HCT116 (cell line): ENCODE data around the gene GFRA3. TPM values are rescaled to one million over a fixed set of nuclear protein-coding genes. Genes with fewer than 3 reads are reported as not detected.

Experiments used
- ATAC-seq: fragments of 200-7000 bp; cut with Tn5 transposase; 2 replicates; pipeline ENCODE4 v1.9.1; 2020; ENCODE audit warnings: mild to moderate bottlenecking, moderate library complexity
- BruUV-seq: library from RNA; stranded (reverse); fragments of 400-500 nt; replicated peaks from 2 replicates; lab custom pipeline; 2021; lab: Mats Ljungman, UMichigan
- CTCF ChIA-PET: fragments of 300-600 bp; sonication (Branson Sonifier 250); formaldehyde crosslinking; loops from one replicate; lab custom pipeline; 2021; ENCODE audit warnings: antibody characterized with exemption; lab: Charles Lee
- POLR2A ChIA-PET: fragments of 300-600, 350-600 bp; sonication (Branson Sonifier 250); formaldehyde crosslinking; loops from one replicate; lab custom pipeline; 2021; ENCODE audit warnings: antibody characterized with exemption; lab: Charles Lee
- RAD21 ChIA-PET, 2 experiments: fragments of 300-600 bp; sonication (Branson Sonifier 250); formaldehyde crosslinking; loops; one replicate each; lab custom pipeline; 2023; ENCODE audit warnings: low total read pairs in 2 of 2; ENCODE audit not compliant: uncharacterized antibody in 2 of 2, unreplicated experiment in 2 of 2, low non-redundant PET in 1 of 2; lab: Charles Lee
- DNase-seq: peaks from one replicate; pipeline ENCODE4 v3.0.0-alpha.2; 2010; ENCODE audit warnings: low read depth, low spot score
- H2AFZ ChIP-seq: fragments of 200-600 bp; shearing (Covaris generic), sonication (generic); 2 replicates; pipeline ENCODE4 v1.6.1; 2017; ENCODE audit warnings: low read depth, mixed run types, mixed read lengths, antibody characterized with exemption, low read length; ENCODE audit not compliant: poor library complexity, severe bottlenecking
- H3K27ac ChIP-seq: 2 replicates; pipeline ENCODE4 v1.5.1; 2012; ENCODE audit warnings: low read depth, low read length
- H3K27me3 ChIP-seq: fragments of 200-600 bp; sonication (generic); 2 replicates; pipeline ENCODE4 v1.6.1; 2016; ENCODE audit warnings: mixed run types, low read length, mixed read lengths; ENCODE audit not compliant: insufficient read depth
- H3K36me3 ChIP-seq, 2 experiments: fragments of 200-500 bp in 1 of 2; fragments of 200-600 bp in 1 of 2; sonication (Bioruptor generic) in 1 of 2; sonication (generic) in 1 of 2; 2 replicates each; pipeline versions ENCODE4 v1.5.1 to v1.6.1; 2014 to 2016; ENCODE audit warnings: low read length in 2 of 2, inconsistent platforms in 1 of 2, mixed read lengths in 1 of 2, mixed run types in 1 of 2; ENCODE audit not compliant: insufficient read depth in 2 of 2, control insufficient read depth in 1 of 2
- H3K4me1 ChIP-seq, 2 experiments: fragments of 200-600 bp in 1 of 2; sonication (generic) in 1 of 2; 2 replicates each; pipeline versions ENCODE4 v1.5.1 to v1.6.1; 2012 to 2017; ENCODE audit warnings: low read length in 2 of 2, inconsistent platforms in 1 of 2, mild to moderate bottlenecking in 1 of 2, mixed read lengths in 1 of 2, mixed run types in 1 of 2, moderate library complexity in 1 of 2; ENCODE audit not compliant: insufficient read depth in 2 of 2, control insufficient read depth in 1 of 2
- H3K4me2 ChIP-seq: fragments of 200-600 bp; sonication (generic); 2 replicates; pipeline ENCODE4 v1.6.1; 2017; ENCODE audit warnings: mixed run types, low read length, mixed read lengths
- H3K4me3 ChIP-seq, 2 experiments: fragments of 200-600 bp in 1 of 2; sonication (generic) in 1 of 2; replicated peaks in 1 of 2; 2 replicates each; pipeline ENCODE4 v1.5.1; 2011 to 2016; ENCODE audit warnings: low read length in 2 of 2, control low read depth in 1 of 2, low read depth in 1 of 2, mild to moderate bottlenecking in 1 of 2, mixed read lengths in 1 of 2, mixed run types in 1 of 2
- H3K79me2 ChIP-seq: fragments of 200-600 bp; sonication (generic); 2 replicates; pipeline ENCODE4 v1.6.1; 2017; ENCODE audit warnings: mild to moderate bottlenecking, mixed run types, low read length, moderate library complexity, mixed read lengths; ENCODE audit not compliant: insufficient read depth
- H3K9ac ChIP-seq: fragments of 200-600 bp; sonication (generic); 2 replicates; pipeline ENCODE4 v1.6.1; 2016; ENCODE audit warnings: low read length, mixed read lengths
- H3K9me2 ChIP-seq: fragments of 200-600 bp; sonication (generic), shearing (Covaris generic); 2 replicates; pipeline ENCODE4 v1.6.1; 2017; ENCODE audit warnings: mixed run types, mild to moderate bottlenecking, moderate library complexity; ENCODE audit not compliant: insufficient read depth
- H3K9me3 ChIP-seq, 2 experiments: fragments of 200-500 bp in 1 of 2; fragments of 200-600 bp in 1 of 2; sonication (Bioruptor generic) in 1 of 2; sonication (generic) in 1 of 2; 2 replicates each; pipeline ENCODE4 v1.6.1; 2014 to 2017; ENCODE audit warnings: low read length in 2 of 2, mixed read lengths in 2 of 2, inconsistent platforms in 1 of 2, low read depth in 1 of 2, mild to moderate bottlenecking in 1 of 2, mixed run types in 1 of 2, moderate library complexity in 1 of 2; ENCODE audit not compliant: control insufficient read depth in 1 of 2, insufficient read depth in 1 of 2
- H4K20me1 ChIP-seq: fragments of 200-600 bp; sonication (generic), shearing (Covaris generic); 2 replicates; pipeline ENCODE4 v1.6.1; 2017; ENCODE audit warnings: mixed run types, mild to moderate bottlenecking, moderate library complexity; ENCODE audit not compliant: insufficient read depth
- ATF3 ChIP-seq: IDR thresholded peaks from 2 replicates; pipeline ENCODE4 v1.6.1; 2012
- CBX3 ChIP-seq: IDR thresholded peaks from 2 replicates; pipeline ENCODE4 v1.6.1; 2012; ENCODE audit warnings: low read depth
- CEBPB ChIP-seq: IDR thresholded peaks from 2 replicates; pipeline ENCODE4 v1.6.1; 2012; ENCODE audit warnings: low read depth
- EGR1 ChIP-seq: IDR thresholded peaks from 2 replicates; pipeline ENCODE4 v1.6.1; 2012; ENCODE audit warnings: low read depth
- ELF1 ChIP-seq: IDR thresholded peaks from 2 replicates; pipeline ENCODE4 v1.6.1; 2012; ENCODE audit warnings: low read depth, borderline replicate concordance
- EZH2 ChIP-seq: fragments of 200-600 bp; sonication (generic); IDR thresholded peaks from 2 replicates; pipeline ENCODE4 v1.6.1; 2017; ENCODE audit warnings: antibody characterized with exemption, mixed run types
- EZH2phosphoT487 ChIP-seq: fragments of 200-600 bp; IDR thresholded peaks from 2 replicates; pipeline ENCODE4 v1.6.1; 2018; ENCODE audit warnings: antibody characterized with exemption, borderline replicate concordance
- FOSL1 ChIP-seq: IDR thresholded peaks from 2 replicates; pipeline ENCODE4 v1.6.1; 2012; ENCODE audit warnings: low read depth
- JUND ChIP-seq: IDR thresholded peaks from 2 replicates; pipeline ENCODE4 v1.6.1; 2012
- MAX ChIP-seq: IDR thresholded peaks from 2 replicates; pipeline ENCODE4 v1.6.1; 2012
- RAD21 ChIP-seq: IDR thresholded peaks from 2 replicates; pipeline ENCODE4 v1.6.1; 2012; ENCODE audit warnings: low read depth, mild to moderate bottlenecking
- REST ChIP-seq: IDR thresholded peaks from 2 replicates; pipeline ENCODE4 v1.6.1; 2012; ENCODE audit warnings: low read depth
- SIN3A ChIP-seq: IDR thresholded peaks from 2 replicates; pipeline ENCODE4 v1.6.1; 2012; ENCODE audit warnings: low read depth
- SRF ChIP-seq: IDR thresholded peaks from 2 replicates; pipeline ENCODE4 v1.6.1; 2012; ENCODE audit warnings: low read depth
- TCF7L2 ChIP-seq: IDR thresholded peaks from 2 replicates; pipeline ENCODE4 v1.7.0; 2011; ENCODE audit warnings: borderline replicate concordance, inconsistent platforms; ENCODE audit not compliant: insufficient read depth, insufficient read length; ENCODE audit errors: extremely low read depth
- YY1 ChIP-seq: IDR thresholded peaks from 2 replicates; pipeline ENCODE4 v1.6.1; 2011; ENCODE audit warnings: low read length, low read depth, moderate library complexity, mild to moderate bottlenecking; ENCODE audit not compliant: insufficient replicate concordance; ENCODE audit errors: extremely low read depth
- ZNF274 ChIP-seq: fragments of 200-500 bp; sonication (Bioruptor generic); IDR thresholded peaks from 2 replicates; pipeline ENCODE4 v1.6.1; 2014; ENCODE audit warnings: mild to moderate bottlenecking, low read depth, low read length, inconsistent platforms
- intact Hi-C: fragments of 100-400 bp; cut with micrococcal nuclease; formaldehyde crosslinking; loops from 2 replicates; pipeline ENCODE4 v1.10.0; 2022
- total RNA-seq: library from RNA; stranded (reverse); gene quantifications from one replicate; pipeline ENCODE4 v1.2.1, GENCODE V29; 2021; ENCODE audit not compliant: unreplicated experiment
- TF ChIP-seq, protein P1 (sequence below), 3 experiments: fragments of 200-600 bp in 1 of 3; sonication (generic) in 1 of 3; IDR thresholded peaks in 2 of 3; conservative IDR thresholded peaks in 1 of 3; 2 replicates each; pipeline ENCODE4 v1.5.1; 2012 to 2017; ENCODE audit warnings: low read depth in 2 of 3, low read length in 2 of 3, antibody characterized with exemption in 1 of 3, borderline replicate concordance in 1 of 3, control low read depth in 1 of 3, mild to moderate bottlenecking in 1 of 3, mixed read lengths in 1 of 3, mixed run types in 1 of 3, moderate library complexity in 1 of 3; ENCODE audit not compliant: insufficient read depth in 1 of 3

GFRA3 gene
- total RNA-seq, 1 experiment from 2014 or later: not detected

DNA sequence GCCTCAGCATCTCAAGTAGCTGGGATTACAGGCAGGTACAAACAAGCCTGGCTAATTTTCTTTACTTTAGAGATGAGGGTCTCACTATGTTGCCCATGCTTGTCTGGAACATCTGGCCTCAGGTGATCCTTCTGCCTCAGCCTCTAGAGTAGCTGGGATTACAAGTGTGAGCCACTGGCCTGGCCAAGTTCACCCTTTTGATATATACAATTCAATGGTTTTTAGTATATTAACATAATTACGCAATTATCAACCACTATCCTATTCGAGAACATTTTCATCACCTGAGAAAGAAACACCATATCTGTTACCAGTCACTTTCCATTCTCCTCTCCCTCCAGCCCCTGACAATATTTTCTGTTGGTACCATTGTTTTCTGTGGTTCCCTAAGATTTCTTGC is 57.6 kb downstream of the GFRA3 start:
- ChIA-PET RAD21 (no interaction called here), POLR2A (no interaction called here)
- peaks cover 14% of the 10 kb centered on the region for H3K79me2 ChIP-seq
- no peak for DNase-seq
- H3K27ac ChIP-seq: no peak overlapping the region
- peaks cover 0 to 13% of the 10 kb centered on the region in 2 experiments; a peak in 2 of 4 replicates for H3K4me1 ChIP-seq
- ATAC-seq: no peak
- TF ChIP-seq CEBPB: no peak
- TF ChIP-seq CBX3: no peak
- no peak for TF ChIP-seq FOSL1
- TF ChIP-seq EGR1: no peak
- TF ChIP-seq TCF7L2: no peak
- no peak for TF ChIP-seq SRF
- TF ChIP-seq MAX: no peak
- TF ChIP-seq RAD21: no peak
- no peak for TF ChIP-seq ATF3
- TF ChIP-seq, protein P1, sequence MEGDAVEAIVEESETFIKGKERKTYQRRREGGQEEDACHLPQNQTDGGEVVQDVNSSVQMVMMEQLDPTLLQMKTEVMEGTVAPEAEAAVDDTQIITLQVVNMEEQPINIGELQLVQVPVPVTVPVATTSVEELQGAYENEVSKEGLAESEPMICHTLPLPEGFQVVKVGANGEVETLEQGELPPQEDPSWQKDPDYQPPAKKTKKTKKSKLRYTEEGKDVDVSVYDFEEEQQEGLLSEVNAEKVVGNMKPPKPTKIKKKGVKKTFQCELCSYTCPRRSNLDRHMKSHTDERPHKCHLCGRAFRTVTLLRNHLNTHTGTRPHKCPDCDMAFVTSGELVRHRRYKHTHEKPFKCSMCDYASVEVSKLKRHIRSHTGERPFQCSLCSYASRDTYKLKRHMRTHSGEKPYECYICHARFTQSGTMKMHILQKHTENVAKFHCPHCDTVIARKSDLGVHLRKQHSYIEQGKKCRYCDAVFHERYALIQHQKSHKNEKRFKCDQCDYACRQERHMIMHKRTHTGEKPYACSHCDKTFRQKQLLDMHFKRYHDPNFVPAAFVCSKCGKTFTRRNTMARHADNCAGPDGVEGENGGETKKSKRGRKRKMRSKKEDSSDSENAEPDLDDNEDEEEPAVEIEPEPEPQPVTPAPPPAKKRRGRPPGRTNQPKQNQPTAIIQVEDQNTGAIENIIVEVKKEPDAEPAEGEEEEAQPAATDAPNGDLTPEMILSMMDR (IDR thresholded peaks at IDR 0.05 in 2 of 3, conservative IDR thresholded peaks at IDR 0.05 in 1 of 3; ENCODE audit: borderline replicate concordance in 1 of 3, insufficient read depth in 1 of 3, low read depth in 2 of 3, low read length in 2 of 3): no peak
- no peak for TF ChIP-seq EZH2
- no peak for TF ChIP-seq SIN3A
- TF ChIP-seq ZNF274: no peak
- TF ChIP-seq EZH2phosphoT487: no peak
- TF ChIP-seq YY1: no peak
- TF ChIP-seq ELF1: no peak
- TF ChIP-seq REST: no peak
- no peak for TF ChIP-seq JUND
- TF ChIP-seq, all 23 proteins: peak for 0
- Histone ChIP-seq H3K4me3 (no peak overlapping the region), H3K9me3 (no peaks in the 10 kb centered on the region), H3K27me3 (no peaks in the 10 kb centered on the region), H3K4me2 (no peak overlapping the region), H2AFZ (no peak overlapping the region), H3K9me2 (no peaks in the 10 kb centered on the region), H3K36me3 (no peaks in the 10 kb centered on the region), H3K9ac (no peak overlapping the region), H4K20me1 (no peaks in the 10 kb centered on the region)
- intact Hi-C loops: no loop called here
- BruUV-seq: no TSS peak
- CTCF ChIA-PET: no interaction called here
